ENCODE data around the gene UPK3B.
"Not testable (repeated sequence)": the region's sequence is repeated elsewhere in the genome, so short reads cannot be mapped to it uniquely, and the experiment has no call there.

DNA sequence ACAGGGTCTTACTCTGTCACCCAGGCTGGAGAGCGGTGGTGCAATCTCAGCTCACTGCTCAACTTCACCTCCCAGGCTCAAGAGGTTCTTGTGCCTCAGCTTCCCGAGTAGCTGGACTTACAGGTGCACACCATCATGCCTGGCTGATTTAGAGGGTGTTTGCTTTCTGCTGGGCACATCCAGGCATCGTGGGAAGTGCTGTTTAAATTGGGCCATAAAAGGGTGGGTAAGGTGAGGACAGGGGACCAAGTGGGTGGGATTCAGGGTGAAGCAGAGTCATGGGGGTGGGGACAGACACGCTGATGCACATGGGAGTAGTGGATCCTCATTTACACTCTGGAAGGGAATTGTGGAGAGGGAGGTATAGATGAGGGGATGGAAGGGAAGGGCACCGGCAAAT, 45.4 kb upstream of the UPK3B start:
- TF ChIP-seq POLR2AphosphoS5, POLR2A (IDR thresholded peaks at IDR 0.05): not testable (repeated sequence)
- TF ChIP-seq, protein P1, sequence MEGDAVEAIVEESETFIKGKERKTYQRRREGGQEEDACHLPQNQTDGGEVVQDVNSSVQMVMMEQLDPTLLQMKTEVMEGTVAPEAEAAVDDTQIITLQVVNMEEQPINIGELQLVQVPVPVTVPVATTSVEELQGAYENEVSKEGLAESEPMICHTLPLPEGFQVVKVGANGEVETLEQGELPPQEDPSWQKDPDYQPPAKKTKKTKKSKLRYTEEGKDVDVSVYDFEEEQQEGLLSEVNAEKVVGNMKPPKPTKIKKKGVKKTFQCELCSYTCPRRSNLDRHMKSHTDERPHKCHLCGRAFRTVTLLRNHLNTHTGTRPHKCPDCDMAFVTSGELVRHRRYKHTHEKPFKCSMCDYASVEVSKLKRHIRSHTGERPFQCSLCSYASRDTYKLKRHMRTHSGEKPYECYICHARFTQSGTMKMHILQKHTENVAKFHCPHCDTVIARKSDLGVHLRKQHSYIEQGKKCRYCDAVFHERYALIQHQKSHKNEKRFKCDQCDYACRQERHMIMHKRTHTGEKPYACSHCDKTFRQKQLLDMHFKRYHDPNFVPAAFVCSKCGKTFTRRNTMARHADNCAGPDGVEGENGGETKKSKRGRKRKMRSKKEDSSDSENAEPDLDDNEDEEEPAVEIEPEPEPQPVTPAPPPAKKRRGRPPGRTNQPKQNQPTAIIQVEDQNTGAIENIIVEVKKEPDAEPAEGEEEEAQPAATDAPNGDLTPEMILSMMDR (IDR thresholded peaks at IDR 0.05 in 8 of 11, conservative IDR thresholded peaks at IDR 0.05 in 3 of 11): not testable (repeated sequence)

Data from spleen (tissue), 7 donors.